SKM-1 treated with dmso at 0.1 percent for 144 hours (cell line): ENCODE measurements around the gene CACNA1D.

Source experiments
- DNase-seq: peaks from one replicate; lab custom pipeline; 2025; ENCODE audit not compliant: unreplicated experiment; lab: John Stamatoyannopoulos, UW

The CACNA1D gene

GRCh38 chr3:53495146-53495519, 722 bp downstream of the CACNA1D start:
- DNase-seq: no peak

- no peak for DNase-seq
Measured at GRCh38 chr3:53495520-53496391, 1.3 kb downstream of the CACNA1D start.

- DNase-seq: no peak
Measured at GRCh38 chr3:53496392-53496670, 1.9 kb downstream of the CACNA1D start.

- no peak for DNase-seq
Measured at GRCh38 chr3:53496984-53497383, 2.6 kb downstream of the CACNA1D start.

- DNase-seq: no peak
Measured at GRCh38 chr3:53498806-53499641, 4.6 kb downstream of the CACNA1D start.

GRCh38 chr3:53500165-53500777, 5.9 kb downstream of the CACNA1D start:
- DNase-seq: no peak

- no peak for DNase-seq
Measured at GRCh38 chr3:53501178-53501577, 6.8 kb downstream of the CACNA1D start.

GRCh38 chr3:53502737-53503136, 8.3 kb downstream of the CACNA1D start:
- DNase-seq: no peak

GRCh38 chr3:53503195-53503594, 8.8 kb downstream of the CACNA1D start:
- DNase-seq: no peak

GRCh38 chr3:53506110-53506762, 11.8 kb downstream of the CACNA1D start:
- DNase-seq: no peak

- no peak for DNase-seq
Measured at GRCh38 chr3:53506763-53507145, 12.3 kb downstream of the CACNA1D start.

- no peak for DNase-seq
Measured at GRCh38 chr3:53509494-53509893, 15.1 kb downstream of the CACNA1D start.

GRCh38 chr3:53510508-53510907, 16.1 kb downstream of the CACNA1D start:
- no peak for DNase-seq

- no peak for DNase-seq
Measured at GRCh38 chr3:53511246-53511645, 16.8 kb downstream of the CACNA1D start.

- no peak for DNase-seq
Measured at GRCh38 chr3:53513556-53514190, 19.3 kb downstream of the CACNA1D start.

GRCh38 chr3:53516339-53516738, 21.9 kb downstream of the CACNA1D start:
- DNase-seq: no peak

GRCh38 chr3:53518495-53518981, 24.1 kb downstream of the CACNA1D start:
- peak; percentile 43 for DNase-seq

GRCh38 chr3:53519065-53519709, 24.8 kb downstream of the CACNA1D start:
- peak; percentile 36 for DNase-seq

- no peak for DNase-seq
Measured at GRCh38 chr3:53523346-53523745, 28.9 kb downstream of the CACNA1D start.

- DNase-seq: no peak
Measured at GRCh38 chr3:53524566-53524965, 30.2 kb downstream of the CACNA1D start.
